ENCODE results near the gene GCG.

The GCG gene

DNA sequence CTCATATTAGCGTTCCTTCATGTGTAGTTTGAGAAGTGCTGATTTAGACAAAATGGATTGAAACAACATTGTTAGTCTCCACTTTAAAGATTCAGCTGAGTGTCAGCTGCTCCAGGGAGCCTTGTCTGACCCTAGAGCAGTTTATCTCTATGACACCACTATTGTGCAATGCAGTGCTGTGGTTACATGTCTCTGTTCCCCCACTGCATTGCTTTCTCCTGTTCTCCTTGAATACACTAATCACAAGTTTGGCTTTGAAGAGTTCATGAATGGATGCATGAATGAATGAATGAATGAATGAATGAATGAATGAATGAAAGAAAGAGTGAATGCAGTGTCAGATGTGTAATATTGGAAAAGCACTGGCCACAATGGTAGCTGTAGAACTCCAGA, 38.3 kb downstream of the GCG start:
- in situ Hi-C loops (cut with HindIII; ENCODE audit: low sequenced_read_pairs), result no loop called here
- TF ChIP-seq, protein P1, sequence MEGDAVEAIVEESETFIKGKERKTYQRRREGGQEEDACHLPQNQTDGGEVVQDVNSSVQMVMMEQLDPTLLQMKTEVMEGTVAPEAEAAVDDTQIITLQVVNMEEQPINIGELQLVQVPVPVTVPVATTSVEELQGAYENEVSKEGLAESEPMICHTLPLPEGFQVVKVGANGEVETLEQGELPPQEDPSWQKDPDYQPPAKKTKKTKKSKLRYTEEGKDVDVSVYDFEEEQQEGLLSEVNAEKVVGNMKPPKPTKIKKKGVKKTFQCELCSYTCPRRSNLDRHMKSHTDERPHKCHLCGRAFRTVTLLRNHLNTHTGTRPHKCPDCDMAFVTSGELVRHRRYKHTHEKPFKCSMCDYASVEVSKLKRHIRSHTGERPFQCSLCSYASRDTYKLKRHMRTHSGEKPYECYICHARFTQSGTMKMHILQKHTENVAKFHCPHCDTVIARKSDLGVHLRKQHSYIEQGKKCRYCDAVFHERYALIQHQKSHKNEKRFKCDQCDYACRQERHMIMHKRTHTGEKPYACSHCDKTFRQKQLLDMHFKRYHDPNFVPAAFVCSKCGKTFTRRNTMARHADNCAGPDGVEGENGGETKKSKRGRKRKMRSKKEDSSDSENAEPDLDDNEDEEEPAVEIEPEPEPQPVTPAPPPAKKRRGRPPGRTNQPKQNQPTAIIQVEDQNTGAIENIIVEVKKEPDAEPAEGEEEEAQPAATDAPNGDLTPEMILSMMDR (IDR thresholded peaks at IDR 0.05; ENCODE audit: low read depth, low read length, missing control alignments), result no peak
- DNase-seq (ENCODE audit: low read depth), result no peak
- H3K4me3 ChIP-seq (ENCODE audit: low read depth, low read length), result no peak overlapping the region

DNA sequence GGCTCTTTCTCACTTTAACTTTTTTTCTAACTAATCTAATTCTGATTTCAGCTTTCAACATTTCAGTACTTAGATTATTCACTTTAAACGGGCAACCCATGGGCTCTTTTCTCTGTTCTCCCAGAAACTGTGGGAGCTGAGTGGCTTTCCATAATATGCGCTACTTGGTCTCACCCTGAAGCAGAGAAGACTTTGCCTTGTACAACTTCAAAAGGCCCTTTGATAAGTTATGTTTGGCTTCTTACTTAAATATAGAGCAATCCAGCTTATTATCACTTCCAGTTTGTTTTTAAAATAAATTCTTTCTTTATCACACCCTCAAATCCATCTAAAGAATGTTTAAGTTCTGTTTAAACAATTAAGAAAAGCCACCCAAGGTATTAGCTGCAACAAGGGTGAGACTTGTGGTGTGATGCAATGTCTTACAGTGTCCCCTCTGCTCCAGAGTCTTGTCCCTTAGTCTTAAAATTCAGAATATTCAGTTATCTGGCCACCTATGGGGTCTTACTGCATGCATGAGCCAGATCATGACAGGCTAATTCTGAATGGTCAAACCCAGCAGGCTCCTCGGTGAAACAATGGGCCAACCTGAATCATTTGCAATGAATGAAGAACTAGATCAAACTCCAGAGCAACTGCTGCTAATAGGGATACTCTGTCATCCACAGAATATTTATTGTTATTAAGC, 38.8 kb downstream of the GCG start:
- in situ Hi-C loops (cut with HindIII; ENCODE audit: low sequenced_read_pairs), result no loop called here
- TF ChIP-seq, protein P1 (IDR thresholded peaks at IDR 0.05; ENCODE audit: low read depth, low read length, missing control alignments), result no peak
- no peak overlapping the region for H3K4me3 ChIP-seq (ENCODE audit: low read depth, low read length)
- DNase-seq (ENCODE audit: low read depth), result no peak

DNA sequence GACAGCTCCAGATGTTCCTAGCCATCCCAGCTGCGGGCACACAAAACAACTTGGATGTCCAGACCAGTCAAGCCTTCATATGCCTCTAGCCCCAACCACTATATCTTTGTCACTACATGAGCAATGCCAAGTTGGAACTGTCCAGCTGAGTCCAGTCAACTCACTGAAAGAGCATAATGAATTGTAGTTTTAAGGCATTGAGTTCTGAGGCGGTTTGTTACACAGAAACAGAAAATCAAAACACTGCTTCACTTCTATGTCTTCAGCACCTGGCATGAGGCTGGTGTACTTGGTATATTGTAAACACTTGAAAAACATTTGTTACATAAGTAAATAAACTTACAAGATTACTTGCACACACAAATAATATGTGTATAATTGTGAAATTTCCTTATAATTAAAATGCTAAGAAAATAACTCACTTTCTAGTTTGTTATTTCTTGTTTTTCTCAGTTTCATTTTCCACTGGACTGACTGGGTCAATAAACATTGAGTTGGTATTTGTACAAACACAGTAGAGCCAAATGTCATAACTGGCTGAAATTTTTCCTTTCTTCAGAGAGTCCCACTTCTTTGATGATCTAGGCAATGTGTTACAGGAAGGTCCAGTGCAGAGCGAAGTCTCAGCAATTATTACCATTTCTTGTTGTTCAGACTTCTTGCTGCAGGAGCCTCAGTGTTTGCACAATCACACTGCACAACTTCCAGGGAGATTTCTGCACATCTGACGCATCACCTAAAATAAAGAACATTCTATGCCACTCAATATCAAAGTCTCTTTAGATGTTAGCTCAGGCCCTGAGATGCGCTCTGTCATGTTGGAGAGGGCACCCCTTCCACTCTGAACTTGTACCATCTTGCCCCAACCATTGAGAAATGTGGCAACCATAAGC, 39.8 kb downstream of the GCG start:
- H3K4me3 ChIP-seq (ENCODE audit: low read depth, low read length), result no peak overlapping the region
- no peak for DNase-seq (ENCODE audit: low read depth)
- in situ Hi-C loops (cut with HindIII; ENCODE audit: low sequenced_read_pairs), result no loop called here
- TF ChIP-seq, protein P1 (IDR thresholded peaks at IDR 0.05; ENCODE audit: low read depth, low read length, missing control alignments), result no peak

DNA sequence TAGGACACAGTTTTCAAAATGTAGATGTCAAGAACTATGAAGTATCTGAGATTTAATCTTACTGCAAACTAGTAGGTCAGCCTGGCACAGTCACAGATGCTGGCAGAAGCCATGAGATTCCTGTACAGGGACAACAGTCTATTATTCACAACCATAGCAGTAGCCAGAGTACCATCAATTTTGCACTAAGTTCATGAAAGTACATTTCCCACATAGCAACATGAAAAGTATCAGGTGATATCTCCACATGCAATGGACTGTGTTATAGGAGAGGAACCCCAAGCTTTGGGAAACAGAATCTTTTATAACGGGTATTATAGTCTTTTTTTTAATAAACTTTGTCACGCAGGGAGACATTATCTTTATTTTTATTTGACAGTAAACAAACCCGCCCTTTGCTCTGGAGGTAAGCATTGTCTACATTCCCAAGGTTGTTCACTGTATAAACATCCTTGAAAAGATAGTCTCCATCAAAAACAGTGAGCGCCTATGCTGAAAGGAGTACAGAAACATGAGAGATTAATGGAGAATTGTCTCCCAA, 44.6 kb downstream of the GCG start:
- in situ Hi-C loops (cut with HindIII; ENCODE audit: low sequenced_read_pairs), result no loop called here
- TF ChIP-seq, protein P1 (IDR thresholded peaks at IDR 0.05; ENCODE audit: low read depth, low read length, missing control alignments), result no peak
- DNase-seq (ENCODE audit: low read depth), result no peak

DNA sequence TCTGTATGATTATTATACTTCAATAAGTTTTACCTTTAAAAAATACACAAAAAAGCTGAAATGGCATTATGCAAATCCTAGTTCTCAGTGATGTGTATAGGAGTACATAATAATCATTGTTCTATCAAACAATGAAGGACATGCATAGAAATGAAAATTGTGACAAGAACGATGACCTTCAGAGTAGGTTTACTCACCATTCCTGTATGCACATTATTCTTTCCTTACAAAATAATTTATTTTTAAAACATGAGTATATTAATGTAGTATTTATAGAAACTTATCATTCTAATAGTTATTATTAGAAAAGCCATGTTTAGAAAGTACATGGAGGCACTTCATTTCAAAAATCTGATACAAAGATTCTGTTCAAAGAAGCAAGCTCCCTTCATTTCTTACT, 45.3 kb downstream of the GCG start:
- in situ Hi-C loops (cut with HindIII; ENCODE audit: low sequenced_read_pairs), result no loop called here
- TF ChIP-seq, protein P1 (IDR thresholded peaks at IDR 0.05; ENCODE audit: low read depth, low read length, missing control alignments), result no peak
- no peak overlapping the region for H3K4me3 ChIP-seq (ENCODE audit: low read depth, low read length)
- no peak for DNase-seq (ENCODE audit: low read depth)

More for the DNA sequence above, 44.6 kb downstream of the GCG start:
- no peak overlapping the region for H3K4me3 ChIP-seq (ENCODE audit: low read depth, low read length)

DNA sequence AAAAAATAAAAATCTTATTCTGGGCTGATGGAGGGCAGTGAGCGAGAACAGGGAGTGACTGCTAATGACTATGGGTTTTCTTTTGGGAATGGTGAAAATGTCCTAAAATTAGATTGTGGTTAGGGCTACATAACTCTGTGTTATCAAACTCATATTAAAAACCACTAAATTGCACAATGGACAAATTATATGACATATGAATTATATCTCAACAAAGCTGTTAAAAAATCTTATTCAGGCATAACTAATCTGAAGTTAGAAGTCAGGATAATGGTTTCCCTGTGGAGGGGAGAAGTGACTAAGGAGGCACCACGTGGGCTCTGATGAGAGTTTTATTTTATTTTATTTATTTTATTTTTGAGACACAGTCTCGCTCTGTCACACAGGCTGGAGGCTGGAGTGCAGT, 45.9 kb downstream of the GCG start:
- no peak overlapping the region for H3K4me3 ChIP-seq (ENCODE audit: low read depth, low read length)
- TF ChIP-seq, protein P1 (IDR thresholded peaks at IDR 0.05; ENCODE audit: low read depth, low read length, missing control alignments), result no peak
- in situ Hi-C loops (cut with HindIII; ENCODE audit: low sequenced_read_pairs), result no loop called here
- DNase-seq (ENCODE audit: low read depth), result no peak

Data from astrocyte of the cerebellum (primary cell).